H1 (cell line): ENCODE data around the gene LILRB3. TPM values are rescaled to one million over a fixed set of nuclear protein-coding genes. Genes with fewer than 3 reads are reported as not detected.
A peak's percentile ranks its signal among the peaks of the same experiment; 100 is the strongest.

Experiments used
- CTCF ChIA-PET: fragments of 300-600 bp; sonication (Branson Sonifier 250); formaldehyde crosslinking; loops from one replicate; lab custom pipeline; 2021; ENCODE audit not compliant: partially characterized antibody; lab: Charles Lee
- POLR2A ChIA-PET: fragments of 300-600 bp; sonication (Branson Sonifier 250); formaldehyde crosslinking; loops from one replicate; lab custom pipeline; 2021; ENCODE audit warnings: inconsistent platforms; ENCODE audit not compliant: partially characterized antibody; lab: Charles Lee
- DNase-seq, 2 experiments: peaks; one replicate each; pipeline versions ENCODE4 v3.0.0 to v3.0.0-alpha.2; 2010 to 2022; ENCODE audit warnings: low spot score in 2 of 2, low read depth in 1 of 2, mixed read lengths in 1 of 2
- FAIRE-seq: peaks from 2 replicates; lab custom pipeline; 2011; peaks lifted over from hg19 to GRCh38; lab: Jason Lieb, UNC
- H2AFZ ChIP-seq: 2 replicates; pipeline ENCODE4 v1.8.1; 2012; ENCODE audit warnings: low read length, inconsistent platforms
- H2AK5ac ChIP-seq: 2 replicates; pipeline ENCODE4 v1.6.1; 2013; ENCODE audit warnings: low read depth, low read length
- H2BK120ac ChIP-seq: replicated peaks from 2 replicates; pipeline ENCODE3; 2013; ENCODE audit warnings: low read depth, low read length, inconsistent platforms
- H2BK12ac ChIP-seq: 2 replicates; pipeline ENCODE4 v1.6.1; 2013; ENCODE audit warnings: low read depth, low read length
- H2BK15ac ChIP-seq: 2 replicates; pipeline ENCODE4 v1.6.1; 2013; ENCODE audit warnings: low read length
- H2BK20ac ChIP-seq: 2 replicates; pipeline ENCODE4 v1.6.1; 2013; ENCODE audit warnings: low read length
- H2BK5ac ChIP-seq: 2 replicates; pipeline ENCODE4 v1.6.1; 2013; ENCODE audit warnings: low read depth, low read length
- H3K14ac ChIP-seq: 2 replicates; pipeline ENCODE4 v1.6.1; 2013; ENCODE audit warnings: inconsistent platforms; ENCODE audit not compliant: insufficient read length
- H3K18ac ChIP-seq: 2 replicates; pipeline ENCODE4 v1.6.1; 2013; ENCODE audit warnings: low read length; ENCODE audit errors: extremely low read depth
- H3K23ac ChIP-seq: 2 replicates; pipeline ENCODE4 v1.6.1; 2013; ENCODE audit warnings: inconsistent platforms; ENCODE audit not compliant: insufficient read length
- H3K23me2 ChIP-seq: 2 replicates; pipeline ENCODE4 v1.6.1; 2013; ENCODE audit warnings: low read depth, low read length
- H3K27ac ChIP-seq: 2 replicates; pipeline ENCODE4 v1.6.1; 2011; ENCODE audit warnings: low read depth, low read length, inconsistent platforms
- H3K27me3 ChIP-seq, 4 experiments: replicated peaks in 1 of 4; 1 replicate in 1 of 4; 2 replicates in 3 of 4; pipeline versions ENCODE4 v1.6.1 to v1.8.1; 2011 to 2013; ENCODE audit warnings: low read length in 3 of 4, mild to moderate bottlenecking in 3 of 4, inconsistent platforms in 2 of 4, mixed read lengths in 2 of 4, moderate library complexity in 1 of 4; ENCODE audit not compliant: control insufficient read depth in 3 of 4, insufficient read depth in 3 of 4; ENCODE audit errors: extremely low read depth in 1 of 4
- H3K36me3 ChIP-seq, 4 experiments: 2 replicates each; pipeline versions ENCODE4 v1.6.1 to v1.8.1; 2011 to 2013; ENCODE audit warnings: mild to moderate bottlenecking in 4 of 4, low read length in 3 of 4, moderate library complexity in 2 of 4, control low read depth in 1 of 4, inconsistent platforms in 1 of 4; ENCODE audit not compliant: insufficient read depth in 4 of 4, control insufficient read depth in 2 of 4
- H3K4ac ChIP-seq: replicated peaks from 2 replicates; pipeline ENCODE3; 2013; ENCODE audit warnings: low read length, low read depth, mixed read lengths, inconsistent platforms; ENCODE audit not compliant: insufficient read length
- H3K4me1 ChIP-seq, 4 experiments: replicated peaks in 1 of 4; 1 replicate in 1 of 4; 2 replicates in 3 of 4; pipeline versions ENCODE4 v1.6.1 to v1.8.1; 2011 to 2013; ENCODE audit warnings: low read length in 3 of 4, inconsistent platforms in 2 of 4, mixed read lengths in 1 of 4; ENCODE audit not compliant: insufficient read depth in 4 of 4, control insufficient read depth in 3 of 4
- H3K4me2 ChIP-seq, 2 experiments: 2 replicates each; pipeline versions ENCODE4 v1.6.1 to v1.8.1; 2011 to 2013; ENCODE audit warnings: low read depth in 2 of 2, low read length in 2 of 2, control low read depth in 1 of 2, inconsistent platforms in 1 of 2, mild to moderate bottlenecking in 1 of 2; ENCODE audit not compliant: insufficient read depth in 1 of 2
- H3K4me3 ChIP-seq, 4 experiments: fragments of 200-600, 300-600 bp in 1 of 4; sonication (generic), shearing (Covaris generic), sonication (Bioruptor Twin) in 1 of 4; 2 replicates each; pipeline versions ENCODE4 v1.5.1 to v1.8.1; 2011 to 2016; ENCODE audit warnings: low read length in 4 of 4, low read depth in 3 of 4, control low read depth in 2 of 4, inconsistent platforms in 2 of 4, mild to moderate bottlenecking in 2 of 4, mixed read lengths in 1 of 4, moderate library complexity in 1 of 4; ENCODE audit not compliant: insufficient read depth in 2 of 4; ENCODE audit errors: extremely low read depth in 1 of 4
- H3K56ac ChIP-seq: replicated peaks from 2 replicates; pipeline ENCODE3; 2013; ENCODE audit warnings: low read depth, mild to moderate bottlenecking, mixed read lengths, low read length, inconsistent platforms; ENCODE audit not compliant: insufficient read length
- H3K79me1 ChIP-seq: 2 replicates; pipeline ENCODE4 v1.6.1; 2013; ENCODE audit warnings: low read depth, low read length, control low read depth
- H3K79me2 ChIP-seq, 2 experiments: 2 replicates each; pipeline versions ENCODE4 v1.6.1 to v1.8.1; 2012 to 2013; ENCODE audit warnings: low read length in 2 of 2, mild to moderate bottlenecking in 2 of 2, inconsistent platforms in 1 of 2; ENCODE audit not compliant: insufficient read depth in 2 of 2, control insufficient read depth in 1 of 2
- H3K9ac ChIP-seq, 4 experiments: replicated peaks in 1 of 4; 1 replicate in 1 of 4; 2 replicates in 3 of 4; pipeline versions ENCODE4 v1.6.1 to v1.8.1; 2011 to 2013; ENCODE audit warnings: low read depth in 3 of 4, low read length in 3 of 4, control low read depth in 2 of 4, mild to moderate bottlenecking in 2 of 4, moderate library complexity in 2 of 4, inconsistent platforms in 1 of 4; ENCODE audit errors: extremely low read depth in 1 of 4
- H3K9me3 ChIP-seq, 2 experiments: 2 replicates each; pipeline versions ENCODE4 v1.6.1 to v1.8.1; 2012 to 2013; ENCODE audit warnings: mild to moderate bottlenecking in 2 of 2, moderate library complexity in 2 of 2, control low read depth in 1 of 2, inconsistent platforms in 1 of 2, low read depth in 1 of 2, low read length in 1 of 2, mixed read lengths in 1 of 2; ENCODE audit not compliant: insufficient read depth in 2 of 2
- H4K20me1 ChIP-seq, 2 experiments: replicated peaks in 1 of 2; 2 replicates each; pipeline versions ENCODE3 to v1.8.1; 2011 to 2013; ENCODE audit warnings: inconsistent platforms in 2 of 2, low read length in 2 of 2, mild to moderate bottlenecking in 1 of 2; ENCODE audit not compliant: insufficient read depth in 2 of 2, control insufficient read depth in 1 of 2
- H4K5ac ChIP-seq: 2 replicates; pipeline ENCODE4 v1.6.1; 2013; ENCODE audit warnings: low read length, low read depth, mixed read lengths, inconsistent platforms; ENCODE audit not compliant: insufficient read length
- H4K8ac ChIP-seq: 2 replicates; pipeline ENCODE4 v1.8.0; 2013; ENCODE audit warnings: mild to moderate bottlenecking, moderate library complexity, low read length, inconsistent platforms; ENCODE audit not compliant: insufficient read depth; ENCODE audit errors: extremely low read depth
- H4K91ac ChIP-seq: replicated peaks from 2 replicates; pipeline ENCODE3; 2013; ENCODE audit warnings: low read length, mixed read lengths, inconsistent platforms; ENCODE audit not compliant: insufficient read length
- BCL11A ChIP-seq, 2 experiments: IDR thresholded peaks; one replicate each; pipeline ENCODE4 v1.6.1; 2011; ENCODE audit warnings: low read depth in 2 of 2, low read length in 2 of 2, mild to moderate bottlenecking in 2 of 2
- NRF1 ChIP-seq: IDR thresholded peaks from 2 replicates; pipeline ENCODE4 v1.6.1; 2011; ENCODE audit warnings: mild to moderate bottlenecking, low read depth, low read length, improper control_type of control experiment
- POLR2A ChIP-seq, 2 experiments: IDR thresholded peaks; 1 replicate in 1 of 2; 2 replicates in 1 of 2; pipeline ENCODE4 v1.6.1; 2011; ENCODE audit warnings: low read depth in 2 of 2, low read length in 2 of 2, mild to moderate bottlenecking in 2 of 2; ENCODE audit errors: control extremely low read depth in 1 of 2
- POLR2AphosphoS5 ChIP-seq: IDR thresholded peaks from 2 replicates; pipeline ENCODE4 v1.6.1; 2011; ENCODE audit warnings: low read depth, low read length
- SAP30 ChIP-seq: fragments of 300-600 bp; sonication (generic); IDR thresholded peaks from 2 replicates; pipeline ENCODE4 v1.7.1; 2012; ENCODE audit warnings: low read length, moderate library complexity, mild to moderate bottlenecking, inconsistent platforms; ENCODE audit not compliant: insufficient read depth, insufficient replicate concordance
- SIN3A ChIP-seq, 2 experiments: IDR thresholded peaks in 1 of 2; conservative IDR thresholded peaks in 1 of 2; 2 replicates each; pipeline ENCODE4 v1.6.1; 2011 to 2012; ENCODE audit warnings: low read length in 2 of 2, improper control_type of control experiment in 1 of 2, low read depth in 1 of 2, mild to moderate bottlenecking in 1 of 2
- SIRT6 ChIP-seq: IDR thresholded peaks from one replicate; pipeline ENCODE4 v1.7.1; 2012; ENCODE audit warnings: low read length, inconsistent platforms
- TAF7 ChIP-seq: optimal IDR thresholded peaks from 2 replicates; pipeline ENCODE3; 2011; ENCODE audit warnings: low read depth, mild to moderate bottlenecking, inconsistent platforms, low read length, moderate library complexity, borderline replicate concordance
- WGBS, 2 experiments: shearing (Covaris generic) in 1 of 2; methylation state at CpG; one replicate each; pipeline versions ENCODE4 v1.1.6 to v1.1.7; 2013 to 2015; ENCODE audit warnings: low lambda C conversion rate in 2 of 2, mixed read lengths in 2 of 2, inconsistent platforms in 1 of 2, low coverage in 1 of 2, missing lambda C conversion rate in 1 of 2; ENCODE audit not compliant: insufficient replicate concordance in 2 of 2, insufficient coverage in 1 of 2, insufficient read length in 1 of 2; ENCODE audit errors: extremely low coverage in 1 of 2, missing lambda C conversion rate in 1 of 2; 5-methylcytosine and 5-hydroxymethylcytosine counted together
- polyA plus RNA-seq, 7 experiments: library from polyadenylated mRNA; depleted of rRNA in 3 of 7; stranded (reverse) in 5 of 7; unstranded in 2 of 7; fragments of >200 nt in 5 of 7; fragments of 200-250 nt in 2 of 7; gene quantifications; 1 replicate in 5 of 7; 2 replicates in 1 of 7; 4 replicates in 1 of 7; pipeline versions ENCODE4 v1.2.1 to v1.2.3, GENCODE V29; 2011 to 2013; ENCODE audit warnings: missing spikeins in 2 of 7, mixed read lengths in 2 of 7
- total RNA-seq: library from RNA; stranded (reverse); fragmentation: NEBNext Ultra II Directional; extraction: Animal tissue kit (Norgen Biotek cat#: 25700); gene quantifications from 2 replicates; pipeline ENCODE4 v1.2.1, GENCODE V29; 2021
- TF ChIP-seq, protein P1 (sequence below): IDR thresholded peaks from 2 replicates; pipeline ENCODE4 v1.6.1; 2012; ENCODE audit warnings: inconsistent platforms

LILRB3 gene
- total and polyA plus RNA-seq, 2 of the 8 experiments (the other 6 are each of a cell fraction or from before 2014, with no cell fraction given), result not detected

GRCh38 chr19:54209058-54209810 is 13.6 kb downstream of the LILRB3 start:
- H3K27ac ChIP-seq, result no peak overlapping the region
- FAIRE-seq (no peak), DNase-seq (peak in 1 of 2 experiments; percentile 75)
- peaks cover 3 to 6% (median 5%) of the 10 kb centered on the region in 4 experiments; a peak in 6 of 7 replicates for H3K4me1 ChIP-seq
- H3K9me3 ChIP-seq, result no peaks in the 10 kb centered on the region
- H3K56ac ChIP-seq, result no peak overlapping the region
- H3K9ac ChIP-seq, result no peak overlapping the region
- H3K36me3 ChIP-seq, result peaks cover 31 to 42% (median 39%) of the 10 kb centered on the region in 4 experiments
- H3K79me2 ChIP-seq, result peaks cover 3 to 27% of the 10 kb centered on the region in 2 experiments; a peak in 3 of 4 replicates
- H2BK15ac ChIP-seq, result no peak overlapping the region
- CTCF ChIA-PET, result interaction anchor here (1.0 to 1.6 kb wide), 7 partner anchors 14 to 58 kb away, joined by 3 to 6 read pairs (median 4); partner anchors contain the start of gene LILRB5
- no peak overlapping the region for H3K4ac ChIP-seq
- no peak overlapping the region for H2BK120ac ChIP-seq
- H3K23me2 ChIP-seq, result no peaks in the 10 kb centered on the region; the same call in 1 of the 2 replicates
- H2BK5ac ChIP-seq, result peak overlapping the region; percentile 47
- H2BK12ac ChIP-seq, result no peak overlapping the region
- peaks cover 15% of the 10 kb centered on the region for H3K79me1 ChIP-seq
- no peak overlapping the region for H4K5ac ChIP-seq
- H2AFZ ChIP-seq, result no peak overlapping the region
- 0 out of 2 replicates have a peak overlapping the region, but pooled peaks have one; percentile 69 for H4K8ac ChIP-seq
- H3K18ac ChIP-seq, result no peak overlapping the region
- no peak overlapping the region for H3K4me3 ChIP-seq
- H3K4me2 ChIP-seq, result no peak overlapping the region
- TF ChIP-seq, protein P1, sequence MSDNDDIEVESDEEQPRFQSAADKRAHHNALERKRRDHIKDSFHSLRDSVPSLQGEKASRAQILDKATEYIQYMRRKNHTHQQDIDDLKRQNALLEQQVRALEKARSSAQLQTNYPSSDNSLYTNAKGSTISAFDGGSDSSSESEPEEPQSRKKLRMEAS, result no peak
- TF ChIP-seq SAP30, result no peak
- TF ChIP-seq NRF1, result no peak
- TF ChIP-seq TAF7, result peak; percentile 22
- TF ChIP-seq POLR2AphosphoS5, result peak; percentile 16
- 0 out of 4 replicates have a peak, but pooled peaks of 1 of the 2 experiments have one; percentile 41 for TF ChIP-seq SIN3A (conservative IDR thresholded peaks at IDR 0.05 in 1 of 2, IDR thresholded peaks at IDR 0.05 in 1 of 2; ENCODE audit: low read depth in 1 of 2, low read length in 2 of 2)
- peak in 1 of 2 experiments; percentile 4 for TF ChIP-seq BCL11A (IDR thresholded peaks at IDR 0.05; ENCODE audit: low read depth in 2 of 2, low read length in 2 of 2)
- peak in 1 of 2 experiments; percentile 61; a peak in 2 of 3 replicates for TF ChIP-seq POLR2A (IDR thresholded peaks at IDR 0.05; ENCODE audit: control extremely low read depth in 1 of 2, low read depth in 2 of 2, low read length in 2 of 2)
- peak; percentile 16 for TF ChIP-seq SIRT6
- H3K27me3 ChIP-seq, result no peaks in the 10 kb centered on the region
- H4K20me1 ChIP-seq, result peaks cover 38% of the 10 kb centered on the region in 2 experiments
- POLR2A ChIA-PET, result interaction anchor here (0.8 to 23.4 kb wide), 17 partner anchors 8 to 253 kb away, joined by 3 to 909 read pairs (median 10); partner anchors contain the start of genes LILRB2, LILRB3, LILRB5 and MBOAT7
- H2BK20ac ChIP-seq, result no peak overlapping the region
- H3K23ac ChIP-seq, result no peak overlapping the region
- 76% methylated on average over 23 of the region's 24 CpGs; no CpG with 5 or more reads in 1 of the 2 experiments for WGBS, 2 experiments
- no peak overlapping the region for H4K91ac ChIP-seq
- H2AK5ac ChIP-seq, result no peak overlapping the region
- H3K14ac ChIP-seq, result no peak overlapping the region
